ENCODE results near the gene NIN. TPM values are rescaled to one million over a fixed set of nuclear protein-coding genes. Genes with fewer than 3 reads are reported as not detected.

The NIN gene
- polyA plus RNA-seq, 1 experiment, result 26.9 TPM

GRCh38 chr14:50806241-50806933 lies 24.6 kb downstream of the NIN start:
- ChIA-PET POLR2A (no interaction called here), CTCF (interaction anchor here (1.1 kb wide), 1 partner anchor 54 kb away, joined by 5 read pairs; no protein-coding TSS in a partner anchor)
- DNase-seq (ENCODE audit: low read depth, low spot score), result no peak
- Histone ChIP-seq H3K27ac (ENCODE audit: low read depth, low read length) (no peak overlapping the region), H3K27me3 (ENCODE audit: control insufficient read depth, insufficient read depth, low read length) (no peaks in the 10 kb centered on the region), H3K4me3 (ENCODE audit: low read depth, low read length) (no peak overlapping the region), H3K9me3 (ENCODE audit: control insufficient read depth, insufficient read depth, low read length) (no peaks in the 10 kb centered on the region)
- TF ChIP-seq CTCF (IDR thresholded peaks at IDR 0.05; ENCODE audit: low read depth, low read length), result no peak

- Histone ChIP-seq H3K27ac (ENCODE audit: low read depth, low read length) (no peak overlapping the region), H3K4me3 (ENCODE audit: low read depth, low read length) (no peak overlapping the region), H3K27me3 (ENCODE audit: control insufficient read depth, insufficient read depth, low read length) (no peaks in the 10 kb centered on the region), H3K9me3 (ENCODE audit: control insufficient read depth, insufficient read depth, low read length) (no peaks in the 10 kb centered on the region)
- no peak for DNase-seq (ENCODE audit: low read depth, low spot score)
- ChIA-PET POLR2A (no interaction called here), CTCF (interaction anchor here (0.6 to 3.5 kb wide), 2 partner anchors 11 to 54 kb away, joined by 5 to 14 read pairs; no protein-coding TSS in a partner anchor)
- no peak for TF ChIP-seq CTCF (IDR thresholded peaks at IDR 0.05; ENCODE audit: low read depth, low read length)
Observed at GRCh38 chr14:50805396-50805795, 25.6 kb downstream of the NIN start.

GRCh38 chr14:50804181-50804721 lies 26.7 kb downstream of the NIN start:
- no peak for DNase-seq (ENCODE audit: low read depth, low spot score)
- H3K27me3 ChIP-seq (ENCODE audit: control insufficient read depth, insufficient read depth, low read length), result no peaks in the 10 kb centered on the region
- CTCF ChIA-PET, result interaction anchor here (0.7 to 3.5 kb wide), 2 partner anchors 31 to 56 kb away, joined by 3 to 14 read pairs; no protein-coding TSS in a partner anchor
- no peak overlapping the region for H3K4me3 ChIP-seq (ENCODE audit: low read depth, low read length)
- H3K27ac ChIP-seq (ENCODE audit: low read depth, low read length), result peak overlapping the region; percentile 81
- POLR2A ChIA-PET, result interaction anchor here (0.6 to 0.7 kb wide), 2 partner anchors 31 to 165 kb away, joined by 4 to 5 read pairs; no protein-coding TSS in a partner anchor
- no peaks in the 10 kb centered on the region for H3K9me3 ChIP-seq (ENCODE audit: control insufficient read depth, insufficient read depth, low read length)
- TF ChIP-seq CTCF (IDR thresholded peaks at IDR 0.05; ENCODE audit: low read depth, low read length), result no peak

GRCh38 chr14:50801706-50802105 lies 29.3 kb downstream of the NIN start:
- no peak overlapping the region for H3K4me3 ChIP-seq (ENCODE audit: low read depth, low read length)
- H3K27ac ChIP-seq (ENCODE audit: low read depth, low read length), result no peak overlapping the region
- H3K9me3 ChIP-seq (ENCODE audit: control insufficient read depth, insufficient read depth, low read length), result no peaks in the 10 kb centered on the region
- CTCF ChIA-PET, result interaction anchor here (1.2 to 1.6 kb wide), 3 partner anchors 24 to 258 kb away, joined by 3 to 12 read pairs (median 5); no protein-coding TSS in a partner anchor
- no peak for TF ChIP-seq CTCF (IDR thresholded peaks at IDR 0.05; ENCODE audit: low read depth, low read length)
- POLR2A ChIA-PET, result interaction anchor here (0.7 kb wide), 2 partner anchors 9 to 29 kb away, joined by 3 to 5 read pairs; partner anchors contain the start of gene NIN
- no peak for DNase-seq (ENCODE audit: low read depth, low spot score)
- no peaks in the 10 kb centered on the region for H3K27me3 ChIP-seq (ENCODE audit: control insufficient read depth, insufficient read depth, low read length)

- DNase-seq (ENCODE audit: low read depth, low spot score), result no peak
- Histone ChIP-seq H3K27me3 (ENCODE audit: control insufficient read depth, insufficient read depth, low read length) (no peaks in the 10 kb centered on the region), H3K4me3 (ENCODE audit: low read depth, low read length) (no peak overlapping the region), H3K27ac (ENCODE audit: low read depth, low read length) (no peak overlapping the region), H3K9me3 (ENCODE audit: control insufficient read depth, insufficient read depth, low read length) (no peaks in the 10 kb centered on the region)
- ChIA-PET POLR2A (interaction anchor here (0.7 kb wide), 1 partner anchor 244 kb away, joined by 3 read pairs; no protein-coding TSS in a partner anchor), CTCF (interaction anchor here (1.0 to 2.4 kb wide), 2 partner anchors 23 to 60 kb away, joined by 3 to 18 read pairs; no protein-coding TSS in a partner anchor)
- no peak for TF ChIP-seq CTCF (IDR thresholded peaks at IDR 0.05; ENCODE audit: low read depth, low read length)
Observed at GRCh38 chr14:50800032-50800431, 30.9 kb downstream of the NIN start.
